HEK293T (cell line): Measurements from ENCODE around the gene PAQR3.
"Not testable (repeated sequence)": the region's sequence is repeated elsewhere in the genome, so short reads cannot be mapped to it uniquely, and the experiment has no call there.

Experiments
- CTCF ChIA-PET: fragments of 350-600 bp; formaldehyde crosslinking; extraction: SDS; loops from one replicate; lab custom pipeline; 2021; ENCODE audit warnings: antibody characterized with exemption, inconsistent platforms; lab: Yijun Ruan, JAX
- POLR2A ChIA-PET: fragments of 350-600 bp; formaldehyde crosslinking; extraction: SDS; loops from one replicate; lab custom pipeline; 2020; ENCODE audit warnings: antibody characterized with exemption, inconsistent platforms; lab: Yijun Ruan, JAX
- DNase-seq: peaks from one replicate; pipeline ENCODE4 v3.0.0; 2012; ENCODE audit warnings: mixed read lengths; ENCODE audit errors: extremely low spot score
- ARNT ChIP-seq: fragments of 450-650 bp; IDR thresholded peaks from 2 replicates; pipeline ENCODE4 v1.6.1; 2017; ENCODE audit warnings: mild to moderate bottlenecking
- BHLHE40 ChIP-seq: fragments of 450-650 bp; IDR thresholded peaks from 2 replicates; pipeline ENCODE4 v1.6.1; 2016; ENCODE audit warnings: mild to moderate bottlenecking, moderate library complexity, borderline replicate concordance
- CTBP1 ChIP-seq: fragments of 450-650 bp; IDR thresholded peaks from 2 replicates; pipeline ENCODE4 v1.6.1; 2016; ENCODE audit warnings: borderline replicate concordance
- ELF4 ChIP-seq: fragments of 450-650 bp; IDR thresholded peaks from 2 replicates; pipeline ENCODE4 v1.6.1; 2017; ENCODE audit warnings: antibody characterized with exemption
- FOXA1 ChIP-seq: fragments of 450-650 bp; IDR thresholded peaks from 2 replicates; pipeline ENCODE4 v1.6.1; 2016; ENCODE audit warnings: mild to moderate bottlenecking
- FOXK2 ChIP-seq: fragments of 450-650 bp; IDR thresholded peaks from 2 replicates; pipeline ENCODE4 v1.6.1; 2016; ENCODE audit warnings: mild to moderate bottlenecking
- FOXM1 ChIP-seq: fragments of 450-650 bp; IDR thresholded peaks from 2 replicates; pipeline ENCODE4 v1.6.1; 2017; ENCODE audit warnings: mild to moderate bottlenecking, borderline replicate concordance
- HDGF ChIP-seq: fragments of 450-650 bp; IDR thresholded peaks from 2 replicates; pipeline ENCODE4 v1.6.1; 2017; ENCODE audit warnings: antibody characterized with exemption, borderline replicate concordance
- L3MBTL2 ChIP-seq: fragments of 450-650 bp; conservative IDR thresholded peaks from 2 replicates; pipeline ENCODE4 v1.6.1; 2016; ENCODE audit warnings: mild to moderate bottlenecking
- LEF1 ChIP-seq: fragments of 450-650 bp; IDR thresholded peaks from 2 replicates; pipeline ENCODE4 v1.6.1; 2017; ENCODE audit warnings: mild to moderate bottlenecking, borderline replicate concordance
- NFRKB ChIP-seq: fragments of 450-650 bp; IDR thresholded peaks from 2 replicates; pipeline ENCODE4 v1.6.1; 2016; ENCODE audit warnings: mild to moderate bottlenecking, moderate library complexity
- PKNOX1 ChIP-seq: fragments of 450-650 bp; IDR thresholded peaks from 2 replicates; pipeline ENCODE4 v1.6.1; 2016
- SP1 ChIP-seq: fragments of 450-650 bp; IDR thresholded peaks from 2 replicates; pipeline ENCODE4 v1.6.1; 2017
- SUZ12 ChIP-seq: fragments of 450-650 bp; IDR thresholded peaks from 2 replicates; pipeline ENCODE4 v1.6.1; 2016; ENCODE audit warnings: mild to moderate bottlenecking
- TARDBP ChIP-seq: fragments of 450-650 bp; IDR thresholded peaks from 2 replicates; pipeline ENCODE4 v1.6.1; 2016
- ZNF384 ChIP-seq: fragments of 450-650 bp; IDR thresholded peaks from 2 replicates; pipeline ENCODE4 v1.6.1; 2016

PAQR3 gene

GRCh38 chr4:78889955-78890354 is 49.3 kb downstream of the PAQR3 start:
- POLR2A ChIA-PET = no interaction called here
- TF ChIP-seq ELF4 (no peak), FOXA1 (no peak), L3MBTL2 (no peak), TARDBP (no peak), HDGF (no peak), BHLHE40 (no peak), LEF1 (no peak), ARNT (no peak), FOXK2 (no peak), CTBP1 (no peak), SP1 (no peak), NFRKB (no peak), PKNOX1 (no peak), FOXM1 (no peak), ZNF384 (no peak), SUZ12 (no peak)
- DNase-seq = no peak
- CTCF ChIA-PET = no interaction called here

GRCh38 chr4:78885598-78885997 is 53.6 kb downstream of the PAQR3 start:
- POLR2A ChIA-PET = no interaction called here
- CTCF ChIA-PET = no interaction called here
- no peak for DNase-seq
- TF ChIP-seq PKNOX1 = no peak
- no peak for TF ChIP-seq L3MBTL2

- TF ChIP-seq TARDBP = no peak
- TF ChIP-seq ZNF384 = no peak
- no peak for TF ChIP-seq SUZ12
- no peak for TF ChIP-seq BHLHE40
- CTCF ChIA-PET = no interaction called here
- POLR2A ChIA-PET = no interaction called here
- no peak for DNase-seq
Observed at GRCh38 chr4:78880874-78881492, 58.3 kb downstream of the PAQR3 start.

GRCh38 chr4:78878031-78878430 is 61.2 kb downstream of the PAQR3 start:
- ChIA-PET POLR2A (no interaction called here), CTCF (no interaction called here)
- DNase-seq = no peak
- TF ChIP-seq ZNF384 (no peak), HDGF (no peak), FOXM1 (no peak), ARNT (no peak), PKNOX1 (no peak)

GRCh38 chr4:78876568-78877320 is 62.5 kb downstream of the PAQR3 start:
- TF ChIP-seq ELF4 (no peak), SUZ12 (no peak), ZNF384 (no peak), TARDBP (no peak), FOXA1 (no peak), FOXK2 (no peak), L3MBTL2 (no peak), PKNOX1 (no peak), FOXM1 (no peak), NFRKB (no peak), ARNT (no peak), LEF1 (no peak)
- DNase-seq = no peak
- POLR2A ChIA-PET = no interaction called here
- CTCF ChIA-PET = no interaction called here

- no peak for DNase-seq
- ChIA-PET CTCF (interaction anchor here (1.0 kb wide), 1 partner anchor 257 kb away, joined by 3 read pairs; no protein-coding TSS in a partner anchor), POLR2A (no interaction called here)
- TF ChIP-seq SP1 = no peak
Observed at GRCh38 chr4:78870056-78870455, 69.2 kb downstream of the PAQR3 start.

GRCh38 chr4:78868712-78869111 is 70.5 kb downstream of the PAQR3 start:
- CTCF ChIA-PET, DNase-seq, POLR2A ChIA-PET: not testable (repeated sequence)
